ENCODE data around the gene FKBP10. TPM values are rescaled to one million over a fixed set of nuclear protein-coding genes. Genes with fewer than 3 reads are reported as not detected.

FKBP10 gene
- total and polyA plus RNA-seq, 9 of the 15 experiments (the other 6 are each of a cell fraction or from before 2014, with no cell fraction given): 0.03 to 3.0 (median 1.4) TPM; not detected in 1

GRCh38 chr17:41800601-41801373, 12.0 kb upstream of the FKBP10 start (continued):
- no peak for TF ChIP-seq NR2C1 (IDR thresholded peaks at IDR 0.05)
- TF ChIP-seq NR2C1 (tag; IDR thresholded peaks at IDR 0.05): no peak

DNA sequence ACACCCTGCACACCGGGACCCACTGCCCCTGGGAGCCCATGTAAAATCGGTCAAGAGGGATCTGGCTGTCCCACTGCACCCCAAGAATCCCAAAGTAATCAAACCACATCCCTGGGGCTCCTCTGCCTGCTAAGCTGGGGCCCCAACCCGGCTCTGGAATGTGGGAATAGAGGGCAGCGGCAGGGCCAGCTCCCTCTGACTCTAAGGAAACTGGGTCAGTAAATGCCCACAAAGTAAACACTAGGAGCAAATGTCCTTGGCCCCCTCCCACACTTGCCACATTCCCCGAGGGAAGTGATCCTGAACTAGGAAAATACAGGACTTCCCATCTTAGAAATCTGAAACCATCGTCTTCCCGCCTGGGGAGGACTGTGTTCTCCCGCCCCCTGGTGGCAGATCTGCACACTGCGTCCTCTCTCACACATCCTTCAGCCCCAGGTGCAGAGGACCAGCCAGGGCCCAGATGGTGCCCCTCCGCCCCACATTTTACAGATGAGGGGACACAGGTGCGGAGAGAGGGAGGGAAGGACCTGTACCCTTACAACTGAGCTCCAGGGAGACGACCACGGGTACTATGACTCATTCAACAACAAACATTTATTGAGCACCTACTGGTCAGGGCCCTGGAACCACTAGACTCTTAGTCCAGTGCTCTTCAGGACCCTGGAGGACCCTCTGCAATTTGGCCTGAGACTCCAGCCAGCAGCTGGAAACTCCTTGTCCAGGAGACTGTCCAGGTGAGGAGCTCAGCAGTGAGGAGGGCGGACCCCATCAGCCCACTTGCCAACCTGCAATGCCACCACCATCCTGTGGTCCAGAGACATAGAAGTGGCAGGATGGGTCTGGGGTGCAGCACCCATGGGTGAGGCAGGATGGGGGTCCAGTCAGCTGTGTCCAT, 11.2 kb upstream of the FKBP10 start:
- Histone ChIP-seq H3K4me3 (no peak overlapping the region), H3K27me3 (ENCODE audit: control insufficient read depth in 2 of 2, insufficient read depth in 2 of 2, low read length in 2 of 2) (no peaks in the 10 kb centered on the region), H3K9ac (ENCODE audit: insufficient read depth in 1 of 2, low read depth in 2 of 2, low read length in 2 of 2) (peak overlapping the region in 1 of 2 experiments; percentile 11; a peak in 1 of 4 replicates), H3K4me1 (replicated peaks in 1 of 2; ENCODE audit: control insufficient read depth in 2 of 2, insufficient read depth in 2 of 2, low read length in 2 of 2) (peaks cover 9 to 29% of the 10 kb centered on the region in 2 experiments), H3K36me3 (ENCODE audit: control insufficient read depth, insufficient read depth, low read length) (no peaks in the 10 kb centered on the region), H4K20me1 (replicated peaks; ENCODE audit: control insufficient read depth, insufficient read depth, low read length) (no peaks in the 10 kb centered on the region), H3K4me2 (ENCODE audit: insufficient read depth, low read length) (no peak overlapping the region), H3K9me1 (ENCODE audit: control insufficient read depth, insufficient read depth, low read length) (no peaks in the 10 kb centered on the region), H2AFZ (ENCODE audit: low read depth, low read length) (peak overlapping the region; percentile 54), H3K9me3 (replicated peaks; ENCODE audit: control insufficient read depth, insufficient read depth, low read depth, low read length) (no peaks in the 10 kb centered on the region), H3K79me2 (ENCODE audit: control insufficient read depth, insufficient read depth, low read length) (no peaks in the 10 kb centered on the region), H3K27ac (ENCODE audit: extremely low read depth, low read depth, low read length) (no peak overlapping the region)
- 18% methylated on average over 14 of the region's 14 CpGs for WGBS (ENCODE audit: insufficient coverage, low coverage, missing lambda C conversion rate)
- DNase-seq (ENCODE audit: extremely low read depth in 1 of 4, low spot score in 3 of 4) (peak; percentile 79 to 86 (median 80)), FAIRE-seq (peak; percentile 95), ATAC-seq (peak; percentile 87)
- BruUV-seq (replicated peaks): no TSS peak
- in situ Hi-C loops (cut with MboI): loop anchor here (5.0 kb wide), 1 partner anchor 64 kb away; no protein-coding TSS in a partner anchor
- CTCF ChIA-PET (ENCODE audit: low intra/inter-chr PET ratio): interaction anchor here (0.5 to 2.5 kb wide), 4 partner anchors 16 to 63 kb away, joined by 3 to 48 read pairs (median 4); no protein-coding TSS in a partner anchor
- intact Hi-C loops (cut with micrococcal nuclease): loop anchor here (1.0 to 10.0 kb wide), 4 partner anchors 17 to 157 kb away; no protein-coding TSS in a partner anchor
- POLR2A ChIA-PET: interaction anchor here (0.6 to 1.1 kb wide), 3 partner anchors 16 to 134 kb away, joined by 3 to 4 read pairs (median 4); partner anchors contain the start of gene JUP
- TF ChIP-seq E2F3 (CRISPR knock-in tag; IDR thresholded peaks at IDR 0.05) (no peak), SAFB2 (IDR thresholded peaks at IDR 0.05; ENCODE audit: borderline replicate concordance, low read depth, low read length, severe bottlenecking) (no peak), POLR2AphosphoS5 (IDR thresholded peaks at IDR 0.05; ENCODE audit: control insufficient read depth, insufficient read depth, low read depth, low read length) (no peak), RNF2 (IDR thresholded peaks at IDR 0.05) (no peak), JUND (IDR thresholded peaks at IDR 0.05; ENCODE audit: borderline replicate concordance, low read depth, low read length) (no peak), JUND (tag; IDR thresholded peaks at IDR 0.05; ENCODE audit: borderline replicate concordance, low read depth, low read length) (peak; percentile 23; the same call in 1 of the 3 replicates), ZNF384 (IDR thresholded peaks at IDR 0.05; ENCODE audit: low read depth, low read length) (0 out of 2 replicates have a peak, but pooled peaks have one; percentile 30), SPI1 (IDR thresholded peaks at IDR 0.05; ENCODE audit: borderline replicate concordance, low read depth, low read length) (peak; percentile 37; the same call in 1 of the 2 replicates), ZNF76 (CRISPR knock-in tag; IDR thresholded peaks at IDR 0.05; ENCODE audit: borderline replicate concordance) (no peak), BCOR (IDR thresholded peaks at IDR 0.05) (0 out of 2 replicates have a peak, but pooled peaks have one; percentile 51), RAD21 (CRISPR knock-in tag; conservative IDR thresholded peaks at IDR 0.05 in 1 of 2, IDR thresholded peaks at IDR 0.05 in 1 of 2) (peak; percentile 92 to 99), FOXJ3 (CRISPR knock-in tag; IDR thresholded peaks at IDR 0.05) (no peak), SMAD2 (IDR thresholded peaks at IDR 0.05; ENCODE audit: low read depth, low read length) (no peak), TCF3 (CRISPR knock-in tag; IDR thresholded peaks at IDR 0.05) (0 out of 2 replicates have a peak, but pooled peaks have one; percentile 5), GATAD2B (IDR thresholded peaks at IDR 0.05; ENCODE audit: borderline replicate concordance) (no peak), YY1 (IDR thresholded peaks at IDR 0.05; ENCODE audit: borderline replicate concordance in 1 of 3, control insufficient read depth in 1 of 3, extremely low read depth in 1 of 3, insufficient read depth in 3 of 3, insufficient read length in 1 of 3, insufficient replicate concordance in 2 of 3, low read depth in 1 of 3, low read length in 2 of 3) (peak in 1 of 3 experiments; percentile 24)

Measured in K562 (cell line).